A549 (cell line): Measurements from ENCODE around the gene POLE4. TPM values are rescaled to one million over a fixed set of nuclear protein-coding genes. Genes with fewer than 3 reads are reported as not detected.
A peak's percentile ranks its signal among the peaks of the same experiment; 100 is the strongest.

Experiments
- ATAC-seq, 2 experiments: fragments of 200-7000 bp in 1 of 2; fragments of >200 bp in 1 of 2; cut with Nextera tagmentation in 1 of 2; cut with Tn5 transposase in 1 of 2; 3 replicates each; pipeline versions ENCODE4 v1.8.0 to v1.9.1; 2018 to 2020; ENCODE audit warnings: mild to moderate bottlenecking in 1 of 2, moderate library complexity in 1 of 2
- CTCF ChIA-PET: fragments of 300-600 bp; sonication (Branson Sonifier 250); formaldehyde crosslinking; extraction: SDS; loops from one replicate; lab custom pipeline; 2021; ENCODE audit warnings: antibody characterized with exemption, inconsistent platforms; lab: Yijun Ruan, JAX
- POLR2A ChIA-PET: fragments of 350-600 bp; formaldehyde crosslinking; extraction: SDS; loops from one replicate; lab custom pipeline; 2021; ENCODE audit warnings: antibody characterized with exemption, inconsistent platforms; lab: Yijun Ruan, JAX
- DNase-seq, 2 experiments: peaks; one replicate each; pipeline versions ENCODE4 v3.0.0 to v3.0.0-alpha.2; 2011 to 2016; ENCODE audit warnings: low read depth in 1 of 2, low spot score in 1 of 2
- FAIRE-seq: peaks from 2 replicates; lab custom pipeline; 2011; peaks lifted over from hg19 to GRCh38; lab: Jason Lieb, UNC
- H3K27ac ChIP-seq, 2 experiments: fragments of >200 bp; sonication (Bioruptor Twin); formaldehyde crosslinking; 3 replicates each; pipeline ENCODE4 v1.5.1; 2016 to 2017
- H3K4me1 ChIP-seq: fragments of >200 bp; sonication (Bioruptor Twin); formaldehyde crosslinking; 3 replicates; pipeline ENCODE4 v1.6.1; 2016
- H3K4me2 ChIP-seq: fragments of >200 bp; sonication (Bioruptor Twin); formaldehyde crosslinking; 3 replicates; pipeline ENCODE4 v1.6.1; 2016
- H3K4me3 ChIP-seq: fragments of >200 bp; sonication (Bioruptor Twin); formaldehyde crosslinking; 3 replicates; pipeline ENCODE4 v1.5.1; 2016
- H3K9me3 ChIP-seq: fragments of >200 bp; sonication (Bioruptor Twin); formaldehyde crosslinking; 3 replicates; pipeline ENCODE4 v1.6.1; 2016
- CBX2 ChIP-seq: fragments of 200-600 bp; sonication (generic); IDR thresholded peaks from 2 replicates; pipeline ENCODE4 v1.6.1; 2016; ENCODE audit warnings: low read depth, mild to moderate bottlenecking, borderline replicate concordance
- EHF ChIP-seq: fragments of 250-450 bp; sonication (Bioruptor Pico); IDR thresholded peaks from 2 replicates; pipeline ENCODE4 v1.5.0; 2020; ENCODE audit warnings: mild to moderate bottlenecking
- FOSL2 ChIP-seq, 2 experiments: fragments of 450-650 bp in 1 of 2; fragments of >200 bp in 1 of 2; sonication (Bioruptor Twin) in 1 of 2; formaldehyde crosslinking; IDR thresholded peaks; 2 replicates each; pipeline versions ENCODE4 v1.5.0 to v1.6.1; 2016 to 2020; ENCODE audit warnings: mild to moderate bottlenecking in 1 of 2, moderate library complexity in 1 of 2
- KDM5A ChIP-seq: fragments of 200-600 bp; sonication (generic); IDR thresholded peaks from 2 replicates; pipeline ENCODE4 v1.6.1; 2016; ENCODE audit warnings: antibody characterized with exemption, mild to moderate bottlenecking
- MAFK ChIP-seq: fragments of 450-650 bp; IDR thresholded peaks from 2 replicates; pipeline ENCODE4 v1.6.1; 2014; ENCODE audit not compliant: partially characterized antibody
- MYC ChIP-seq: IDR thresholded peaks from 2 replicates; pipeline ENCODE4 v1.6.1; 2012; ENCODE audit warnings: mild to moderate bottlenecking, inconsistent platforms, low read length, improper control_type of control experiment, borderline replicate concordance
- NFE2L2 ChIP-seq: fragments of 150-350 bp; conservative IDR thresholded peaks from 2 replicates; pipeline ENCODE4 v1.6.1; 2014; ENCODE audit warnings: low read length
- POLR2A ChIP-seq: IDR thresholded peaks from 2 replicates; pipeline ENCODE4 v1.6.1; 2012; ENCODE audit warnings: mild to moderate bottlenecking, low read length
- RAD21 ChIP-seq, 2 experiments: fragments of >200 bp in 1 of 2; sonication (Bioruptor Twin) in 1 of 2; formaldehyde crosslinking in 1 of 2; IDR thresholded peaks in 1 of 2; conservative IDR thresholded peaks in 1 of 2; 2 replicates in 1 of 2; 3 replicates in 1 of 2; pipeline ENCODE4 v1.6.1; 2012 to 2018; ENCODE audit warnings: inconsistent platforms in 1 of 2
- ZC3H11A ChIP-seq: fragments of 450-650 bp; IDR thresholded peaks from 2 replicates; pipeline ENCODE4 v1.6.1; 2014; ENCODE audit warnings: antibody characterized with exemption, mild to moderate bottlenecking
- ZFP36 ChIP-seq: fragments of 450-650 bp; IDR thresholded peaks from 2 replicates; pipeline ENCODE4 v1.6.1; 2014; ENCODE audit warnings: borderline replicate concordance; ENCODE audit not compliant: partially characterized antibody
- ZNF302 ChIP-seq: fragments of 250-450 bp; sonication (Bioruptor Pico); IDR thresholded peaks from 2 replicates; pipeline ENCODE4 v1.9.0; 2021; ENCODE audit warnings: inconsistent platforms, mild to moderate bottlenecking, moderate library complexity
- WGBS: methylation state at CpG from one replicate; pipeline ENCODE4 v1.1.6; 2017; ENCODE audit errors: missing lambda C conversion rate; 5-methylcytosine and 5-hydroxymethylcytosine counted together
- polyA plus RNA-seq, 4 experiments: library from polyadenylated mRNA; depleted of rRNA in 3 of 4; stranded (reverse); fragments of >200 nt; fragmentation: RNase III in 1 of 4; extraction: RNeasy Plus Mini Kit Qiagen cat#74134 plus additional on column Dnase treatment in 1 of 4; gene quantifications; 2 replicates in 3 of 4; 3 replicates in 1 of 4; pipeline ENCODE4 v1.2.3, GENCODE V29; 2011 to 2017
- TF ChIP-seq, protein P1 (sequence below): IDR thresholded peaks from 2 replicates; pipeline ENCODE4 v1.6.1; 2012
- TF ChIP-seq, protein P2 (sequence below): IDR thresholded peaks from 2 replicates; pipeline ENCODE4 v1.6.1; 2012; ENCODE audit warnings: low read depth, borderline replicate concordance
- TF ChIP-seq, protein P3 (sequence below): IDR thresholded peaks from 2 replicates; pipeline ENCODE4 v1.6.1; 2012
- TF ChIP-seq, protein P4 (sequence below): fragments of >200 bp; sonication (Bioruptor Twin); formaldehyde crosslinking; IDR thresholded peaks from 3 replicates; pipeline ENCODE4 v1.6.1; 2016

POLE4 gene
- polyA plus RNA-seq, 2 of the 4 experiments (the other 2 are of a cell fraction) = 88.5 to 90.4 TPM

DNA sequence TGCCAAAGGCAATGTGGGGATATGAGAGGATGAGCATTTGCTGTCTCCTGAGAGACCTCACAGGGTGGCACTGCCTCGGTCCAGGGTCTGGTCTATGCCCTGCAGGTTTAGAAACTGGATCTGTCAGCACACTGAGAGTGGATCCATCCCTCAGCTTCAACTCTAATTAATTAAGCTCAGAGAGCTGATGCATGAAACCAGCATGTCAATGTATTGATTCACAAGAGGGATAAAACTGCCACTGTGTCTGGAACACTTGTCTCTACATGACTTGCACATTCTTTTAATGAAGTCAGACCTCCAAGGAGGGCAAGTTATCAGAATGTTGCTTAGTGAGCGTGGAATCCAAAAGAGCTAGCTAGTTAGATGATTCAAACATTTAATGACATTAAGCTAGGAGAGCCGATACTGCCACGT, 22.5 kb upstream of the POLE4 start:
- no peak for FAIRE-seq
- CTCF ChIA-PET = interaction anchor here (3.7 kb wide), 1 partner anchor 16 kb away, joined by 24 read pairs; no protein-coding TSS in a partner anchor

DNA sequence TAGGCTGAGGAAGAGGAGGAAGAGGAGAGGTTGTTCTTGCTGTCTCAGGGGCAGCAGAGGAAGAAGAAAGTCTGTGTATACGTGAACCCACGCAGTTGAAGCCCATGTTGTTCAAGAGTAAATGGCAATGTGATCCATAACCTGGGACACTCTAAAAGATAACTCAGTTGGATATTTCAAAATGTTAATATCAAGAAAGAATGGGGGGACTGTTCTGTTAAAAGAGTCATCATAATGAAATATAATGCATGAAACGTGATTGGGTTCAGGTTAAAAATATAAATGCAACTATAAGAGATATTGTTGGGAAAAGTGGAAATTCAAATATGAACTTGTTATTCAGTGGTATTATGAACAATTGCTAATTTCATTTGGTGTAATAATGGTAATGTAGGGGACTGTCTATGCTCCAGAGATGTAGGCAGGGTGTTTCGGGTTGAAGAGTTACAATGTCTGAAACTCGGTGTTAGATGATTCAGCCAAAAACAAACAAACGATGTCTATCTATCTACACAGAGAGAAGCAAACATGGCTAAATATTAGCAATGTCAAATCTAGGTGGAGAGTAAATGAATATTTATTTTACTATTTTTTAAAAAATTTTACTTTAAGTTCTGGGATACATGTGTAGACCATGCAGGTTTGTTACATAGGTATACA, 21.1 kb upstream of the POLE4 start:
- peak; percentile 51 for FAIRE-seq
- TF ChIP-seq, protein P1, sequence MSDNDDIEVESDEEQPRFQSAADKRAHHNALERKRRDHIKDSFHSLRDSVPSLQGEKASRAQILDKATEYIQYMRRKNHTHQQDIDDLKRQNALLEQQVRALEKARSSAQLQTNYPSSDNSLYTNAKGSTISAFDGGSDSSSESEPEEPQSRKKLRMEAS = no peak
- no peak for TF ChIP-seq CBX2
- TF ChIP-seq FOSL2 (IDR thresholded peaks at IDR 0.05) = peak; percentile 38
- TF ChIP-seq FOSL2 (CRISPR knock-in tag; IDR thresholded peaks at IDR 0.05) = peak; percentile 55
- no peak for TF ChIP-seq KDM5A
- ChIA-PET CTCF (no interaction called here), POLR2A (no interaction called here)
- ATAC-seq = peak; percentile 79 to 84; a peak in 4 of 6 replicates
- Histone ChIP-seq H3K27ac (no peak overlapping the region), H3K4me3 (no peak overlapping the region), H3K4me2 (peak overlapping the region; percentile 64), H3K9me3 (no peaks in the 10 kb centered on the region), H3K4me1 (peaks cover 33% of the 10 kb centered on the region)
- DNase-seq = peak; percentile 33 to 48
- WGBS = 38% methylated on average over 6 of the region's 6 CpGs

More for the DNA sequence above, 22.5 kb upstream of the POLE4 start:
- Histone ChIP-seq H3K27ac (0 out of 6 replicates have a peak overlapping the region, but pooled peaks of 1 of the 2 experiments have one; percentile 8), H3K4me3 (no peak overlapping the region), H3K4me2 (peak overlapping the region; percentile 17; the same call in 1 of the 3 replicates), H3K9me3 (no peaks in the 10 kb centered on the region), H3K4me1 (peaks cover 33% of the 10 kb centered on the region)
- POLR2A ChIA-PET = no interaction called here
- no peak for TF ChIP-seq CBX2
- peak; percentile 61 for TF ChIP-seq MAFK
- TF ChIP-seq ZNF302 (CRISPR knock-in tag) = no peak
- TF ChIP-seq NFE2L2 = peak; percentile 63
- no peak for TF ChIP-seq MYC
- TF ChIP-seq, protein P2, sequence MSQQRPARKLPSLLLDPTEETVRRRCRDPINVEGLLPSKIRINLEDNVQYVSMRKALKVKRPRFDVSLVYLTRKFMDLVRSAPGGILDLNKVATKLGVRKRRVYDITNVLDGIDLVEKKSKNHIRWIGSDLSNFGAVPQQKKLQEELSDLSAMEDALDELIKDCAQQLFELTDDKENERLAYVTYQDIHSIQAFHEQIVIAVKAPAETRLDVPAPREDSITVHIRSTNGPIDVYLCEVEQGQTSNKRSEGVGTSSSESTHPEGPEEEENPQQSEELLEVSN = no peak
- TF ChIP-seq ZFP36 = no peak
- no peak for TF ChIP-seq RAD21 (conservative IDR thresholded peaks at IDR 0.05 in 1 of 2, IDR thresholded peaks at IDR 0.05 in 1 of 2)
- TF ChIP-seq EHF (CRISPR knock-in tag) = no peak
- TF ChIP-seq ZC3H11A = no peak
- TF ChIP-seq, protein P3, sequence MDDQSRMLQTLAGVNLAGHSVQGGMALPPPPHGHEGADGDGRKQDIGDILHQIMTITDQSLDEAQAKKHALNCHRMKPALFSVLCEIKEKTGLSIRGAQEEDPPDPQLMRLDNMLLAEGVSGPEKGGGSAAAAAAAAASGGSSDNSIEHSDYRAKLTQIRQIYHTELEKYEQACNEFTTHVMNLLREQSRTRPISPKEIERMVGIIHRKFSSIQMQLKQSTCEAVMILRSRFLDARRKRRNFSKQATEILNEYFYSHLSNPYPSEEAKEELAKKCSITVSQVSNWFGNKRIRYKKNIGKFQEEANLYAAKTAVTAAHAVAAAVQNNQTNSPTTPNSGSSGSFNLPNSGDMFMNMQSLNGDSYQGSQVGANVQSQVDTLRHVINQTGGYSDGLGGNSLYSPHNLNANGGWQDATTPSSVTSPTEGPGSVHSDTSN = no peak
- no peak for TF ChIP-seq POLR2A
- 57% methylated on average over 4 of the region's 4 CpGs for WGBS
- DNase-seq (no peak), ATAC-seq (peak in 1 of 2 experiments; percentile 51; a peak in 3 of 6 replicates)

DNA sequence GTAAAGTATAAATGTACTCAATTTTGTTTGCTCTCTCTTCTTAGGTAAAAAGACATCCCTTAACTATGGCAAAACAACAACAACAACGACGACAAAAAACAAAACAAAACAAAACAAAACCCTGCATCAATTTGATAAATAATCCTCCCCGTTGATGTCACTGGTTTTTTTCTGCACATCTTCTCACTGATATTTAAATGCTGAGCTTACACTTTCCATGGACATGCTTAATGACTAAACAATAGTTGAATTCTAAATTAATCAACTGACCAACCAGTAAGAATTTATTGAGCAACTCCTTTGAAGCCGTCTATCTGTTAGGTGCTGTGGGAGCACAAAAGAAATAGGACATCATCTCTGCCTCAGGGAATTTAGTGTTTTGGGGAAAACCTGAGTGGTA, 20.2 kb upstream of the POLE4 start:
- H3K4me1 ChIP-seq = peaks cover 33% of the 10 kb centered on the region
- whole genome bisulfite sequencing = 82% methylated on average over 4 of the region's 4 CpGs
- ATAC-seq (no peak), DNase-seq (no peak), FAIRE-seq (peak; percentile 49)
- ChIA-PET CTCF (no interaction called here), POLR2A (no interaction called here)
- no peaks in the 10 kb centered on the region for H3K9me3 ChIP-seq
- TF ChIP-seq, protein P4, sequence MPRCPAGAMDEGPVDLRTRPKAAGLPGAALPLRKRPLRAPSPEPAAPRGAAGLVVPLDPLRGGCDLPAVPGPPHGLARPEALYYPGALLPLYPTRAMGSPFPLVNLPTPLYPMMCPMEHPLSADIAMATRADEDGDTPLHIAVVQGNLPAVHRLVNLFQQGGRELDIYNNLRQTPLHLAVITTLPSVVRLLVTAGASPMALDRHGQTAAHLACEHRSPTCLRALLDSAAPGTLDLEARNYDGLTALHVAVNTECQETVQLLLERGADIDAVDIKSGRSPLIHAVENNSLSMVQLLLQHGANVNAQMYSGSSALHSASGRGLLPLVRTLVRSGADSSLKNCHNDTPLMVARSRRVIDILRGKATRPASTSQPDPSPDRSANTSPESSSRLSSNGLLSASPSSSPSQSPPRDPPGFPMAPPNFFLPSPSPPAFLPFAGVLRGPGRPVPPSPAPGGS = no peak
- peak; percentile 73 for TF ChIP-seq MAFK
- H3K27ac ChIP-seq = no peak overlapping the region
- peak overlapping the region; percentile 64; the same call in 2 of the 3 replicates for H3K4me2 ChIP-seq
- no peak overlapping the region for H3K4me3 ChIP-seq
